ENCODE measurements around the gene GAK. TPM values are rescaled to one million over a fixed set of nuclear protein-coding genes. Genes with fewer than 3 reads are reported as not detected.
A peak's percentile ranks its signal among the peaks of the same experiment; 100 is the strongest.

The GAK gene
- total and polyA plus RNA-seq, 2 donors from 2014 or later: 92.0 to 124 TPM

GRCh38 chr4:858041-858481 lies 74.1 kb downstream of the GAK start:
- Histone ChIP-seq H3K36me3 (ENCODE audit: control insufficient read depth in 2 of 3, insufficient read depth in 3 of 3, low read length in 3 of 3) (peaks cover 4 to 28% (median 22%) of the 10 kb centered on the region in 3 donors), H3K27me3 (ENCODE audit: control insufficient read depth, insufficient read depth, low read length) (no peaks in the 10 kb centered on the region), H3K9me3 (ENCODE audit: control insufficient read depth in 2 of 3, insufficient read depth in 1 of 3, low read length in 3 of 3) (peaks cover 0 to 2% (median 0%) of the 10 kb centered on the region in 3 donors), H3K4me1 (ENCODE audit: control insufficient read depth in 2 of 3, insufficient read depth in 2 of 3, low read depth in 1 of 3, low read length in 3 of 3) (no peaks in the 10 kb centered on the region), H3K4me3 (ENCODE audit: low read length in 3 of 3) (no peak overlapping the region), H3K27ac (ENCODE audit: low read depth in 2 of 2, low read length in 2 of 2) (no peak overlapping the region), H3K9ac (ENCODE audit: low read length in 3 of 3) (no peak overlapping the region)
- no peak for FAIRE-seq
- intact Hi-C loops (cut with DNase I): no loop called here
- peak in 2 of 5 donors; percentile 23 to 35 for DNase-seq
- no peak for TF ChIP-seq CTCF (IDR thresholded peaks at IDR 0.05; ENCODE audit: borderline replicate concordance, extremely low read depth, insufficient read depth)

- no peaks in the 10 kb centered on the region for H3K9me3 ChIP-seq (ENCODE audit: control insufficient read depth in 2 of 3, insufficient read depth in 1 of 3, low read length in 3 of 3)
- H3K27ac ChIP-seq (ENCODE audit: low read depth in 2 of 2, low read length in 2 of 2): no peak overlapping the region
- no peaks in the 10 kb centered on the region for H3K27me3 ChIP-seq (ENCODE audit: control insufficient read depth, insufficient read depth, low read length)
- H3K36me3 ChIP-seq (ENCODE audit: control insufficient read depth in 2 of 3, insufficient read depth in 3 of 3, low read length in 3 of 3): peaks cover 2 to 24% (median 19%) of the 10 kb centered on the region in 3 donors
- H3K9ac ChIP-seq (ENCODE audit: low read length in 3 of 3): no peak overlapping the region
- no peak overlapping the region for H3K4me3 ChIP-seq (ENCODE audit: low read length in 3 of 3)
- DNase-seq (peak in 2 of 5 donors; percentile 16 to 45), FAIRE-seq (no peak)
- H3K4me1 ChIP-seq (ENCODE audit: control insufficient read depth in 2 of 3, insufficient read depth in 2 of 3, low read depth in 1 of 3, low read length in 3 of 3): no peaks in the 10 kb centered on the region
- no peak for TF ChIP-seq CTCF (IDR thresholded peaks at IDR 0.05; ENCODE audit: borderline replicate concordance, extremely low read depth, insufficient read depth)
- intact Hi-C loops (cut with DNase I): no loop called here
Measured at GRCh38 chr4:857461-857860, 74.7 kb downstream of the GAK start.

GRCh38 chr4:856225-856901 lies 75.8 kb downstream of the GAK start:
- Histone ChIP-seq H3K9ac (ENCODE audit: low read length in 3 of 3) (no peak overlapping the region), H3K4me1 (ENCODE audit: control insufficient read depth in 2 of 3, insufficient read depth in 2 of 3, low read depth in 1 of 3, low read length in 3 of 3) (no peaks in the 10 kb centered on the region), H3K27ac (ENCODE audit: low read depth in 2 of 2, low read length in 2 of 2) (no peak overlapping the region), H3K36me3 (ENCODE audit: control insufficient read depth in 2 of 3, insufficient read depth in 3 of 3, low read length in 3 of 3) (peaks cover 2 to 24% (median 15%) of the 10 kb centered on the region in 3 donors), H3K9me3 (ENCODE audit: control insufficient read depth in 2 of 3, insufficient read depth in 1 of 3, low read length in 3 of 3) (no peaks in the 10 kb centered on the region), H3K4me3 (ENCODE audit: low read length in 3 of 3) (no peak overlapping the region), H3K27me3 (ENCODE audit: control insufficient read depth, insufficient read depth, low read length) (no peaks in the 10 kb centered on the region)
- DNase-seq: peak in 1 of 5 donors; percentile 36
- TF ChIP-seq CTCF (IDR thresholded peaks at IDR 0.05; ENCODE audit: borderline replicate concordance, extremely low read depth, insufficient read depth): no peak
- FAIRE-seq: no peak
- intact Hi-C loops (cut with DNase I): no loop called here
